ENCODE measurements around the gene MRPL10. TPM values are rescaled to one million over a fixed set of nuclear protein-coding genes. Genes with fewer than 3 reads are reported as not detected.
A peak's percentile ranks its signal among the peaks of the same experiment; 100 is the strongest.

MRPL10 gene
- total RNA-seq, 1 experiment from 2014 or later = 47.6 TPM

GRCh38 chr17:47813512-47814031, 17.8 kb downstream of the MRPL10 start:
- no peak for DNase-seq (ENCODE audit: low spot score)

DNA sequence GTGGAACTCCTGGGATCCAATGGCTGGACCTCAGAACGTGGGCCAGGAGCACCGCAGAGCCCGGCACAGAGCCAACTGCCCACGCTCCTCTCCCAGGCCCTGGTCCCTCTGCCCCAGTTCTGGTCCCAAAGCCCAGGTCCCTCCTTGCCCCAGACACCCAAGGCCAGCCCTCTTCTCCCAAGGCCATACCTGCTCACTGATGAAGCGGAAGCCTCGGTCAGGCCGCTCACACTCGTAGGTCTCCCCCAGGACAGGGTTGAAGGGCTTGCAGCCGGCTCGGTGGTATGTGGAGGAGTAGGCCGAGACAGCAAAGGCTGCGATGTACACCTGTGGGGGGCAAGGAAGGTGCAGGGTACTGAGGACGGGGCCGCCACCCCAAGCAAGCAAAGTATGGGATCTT, 18.3 kb downstream of the MRPL10 start:
- no peak for DNase-seq (ENCODE audit: low spot score)

- no peak for DNase-seq (ENCODE audit: low spot score)
Measured at GRCh38 chr17:47812146-47812920, 19.0 kb downstream of the MRPL10 start.

GRCh38 chr17:47811709-47812108, 19.6 kb downstream of the MRPL10 start:
- DNase-seq (ENCODE audit: low spot score) = no peak

GRCh38 chr17:47810901-47811635, 20.3 kb downstream of the MRPL10 start:
- DNase-seq (ENCODE audit: low spot score) = no peak

DNA sequence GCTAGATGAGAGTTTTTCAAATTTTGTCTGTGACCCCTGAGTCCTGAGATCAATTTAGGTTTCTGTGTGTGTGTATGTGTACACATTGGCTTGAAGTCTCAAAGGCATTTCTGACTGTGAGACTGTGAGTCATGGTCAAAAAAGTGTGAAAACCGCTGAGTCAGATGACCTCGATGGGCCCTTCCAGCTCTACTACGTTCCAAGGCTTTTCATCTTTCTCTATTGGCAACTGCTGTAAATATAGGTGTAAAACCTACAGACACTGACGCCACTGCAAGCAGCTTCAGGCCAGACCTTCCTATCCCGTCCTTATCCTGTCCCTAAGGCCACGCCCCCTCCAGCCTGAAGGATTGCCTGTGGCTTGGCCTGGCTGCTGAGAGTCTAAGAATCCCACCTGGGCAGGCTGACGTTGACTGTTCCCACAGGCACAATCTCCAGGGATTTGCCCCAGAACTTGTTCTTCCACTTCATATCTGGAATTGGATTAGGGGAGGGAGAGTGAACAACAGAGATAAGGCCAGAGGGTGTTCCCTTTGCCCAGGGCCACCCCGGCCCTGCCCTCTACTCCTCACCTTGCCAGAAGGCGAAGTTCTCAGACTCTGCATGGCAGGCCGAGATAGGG, 21.0 kb downstream of the MRPL10 start:
- peak; percentile 72 for DNase-seq (ENCODE audit: low spot score)

DNA sequence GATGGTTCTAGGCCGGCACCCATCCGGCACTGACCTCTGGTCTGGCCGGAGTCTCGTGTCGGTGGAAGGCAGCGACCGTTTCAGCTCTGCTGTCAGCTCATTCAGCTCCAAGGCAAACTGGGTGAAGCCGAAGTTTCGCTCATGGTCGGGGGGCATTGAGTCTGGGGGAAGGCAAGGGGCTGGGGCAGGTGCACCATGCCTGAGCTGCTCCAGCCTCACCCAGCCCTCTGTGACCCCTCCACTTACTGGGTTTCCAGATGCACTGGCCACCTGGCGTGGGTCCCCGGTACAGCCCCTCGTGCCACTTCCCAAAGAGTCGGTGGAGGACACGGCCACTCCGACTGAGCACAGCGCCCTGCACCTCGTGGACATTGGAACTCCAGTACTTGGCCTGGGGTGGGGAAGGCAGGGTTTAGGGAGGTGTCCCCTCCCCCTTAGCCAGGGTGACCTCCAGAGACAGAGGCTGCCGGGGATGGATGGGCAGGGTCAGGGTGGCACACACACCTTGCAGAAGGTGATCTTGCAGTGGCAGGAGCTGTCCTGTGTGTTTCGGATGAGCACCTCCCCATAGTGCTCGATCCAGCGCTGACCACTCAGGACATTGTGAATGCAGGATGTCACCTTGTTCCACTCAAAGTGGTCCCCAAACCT, 22.4 kb downstream of the MRPL10 start:
- DNase-seq (ENCODE audit: low spot score) = no peak

- DNase-seq (ENCODE audit: low spot score) = no peak
Measured at GRCh38 chr17:47808036-47808829, 23.1 kb downstream of the MRPL10 start.

GRCh38 chr17:47807421-47807820, 23.9 kb downstream of the MRPL10 start:
- DNase-seq (ENCODE audit: low spot score) = no peak

DNA sequence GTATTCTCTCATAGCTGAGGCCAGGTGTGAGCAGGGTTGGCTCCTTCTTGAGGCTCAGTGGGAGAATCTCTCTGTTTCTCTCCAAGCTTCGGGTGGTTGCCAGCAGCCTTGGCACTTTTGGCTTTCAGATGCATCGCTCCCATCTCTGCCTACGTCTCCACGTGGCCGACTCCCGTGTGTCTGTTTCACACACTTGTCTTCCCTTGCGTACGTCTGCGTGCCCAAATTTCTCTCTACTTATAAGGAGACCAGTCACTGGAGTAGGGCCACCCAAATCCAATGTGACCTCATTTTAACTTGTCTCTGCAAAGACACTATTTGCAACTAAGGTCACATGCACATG, 24.5 kb downstream of the MRPL10 start:
- no peak for DNase-seq (ENCODE audit: low spot score)

DNA sequence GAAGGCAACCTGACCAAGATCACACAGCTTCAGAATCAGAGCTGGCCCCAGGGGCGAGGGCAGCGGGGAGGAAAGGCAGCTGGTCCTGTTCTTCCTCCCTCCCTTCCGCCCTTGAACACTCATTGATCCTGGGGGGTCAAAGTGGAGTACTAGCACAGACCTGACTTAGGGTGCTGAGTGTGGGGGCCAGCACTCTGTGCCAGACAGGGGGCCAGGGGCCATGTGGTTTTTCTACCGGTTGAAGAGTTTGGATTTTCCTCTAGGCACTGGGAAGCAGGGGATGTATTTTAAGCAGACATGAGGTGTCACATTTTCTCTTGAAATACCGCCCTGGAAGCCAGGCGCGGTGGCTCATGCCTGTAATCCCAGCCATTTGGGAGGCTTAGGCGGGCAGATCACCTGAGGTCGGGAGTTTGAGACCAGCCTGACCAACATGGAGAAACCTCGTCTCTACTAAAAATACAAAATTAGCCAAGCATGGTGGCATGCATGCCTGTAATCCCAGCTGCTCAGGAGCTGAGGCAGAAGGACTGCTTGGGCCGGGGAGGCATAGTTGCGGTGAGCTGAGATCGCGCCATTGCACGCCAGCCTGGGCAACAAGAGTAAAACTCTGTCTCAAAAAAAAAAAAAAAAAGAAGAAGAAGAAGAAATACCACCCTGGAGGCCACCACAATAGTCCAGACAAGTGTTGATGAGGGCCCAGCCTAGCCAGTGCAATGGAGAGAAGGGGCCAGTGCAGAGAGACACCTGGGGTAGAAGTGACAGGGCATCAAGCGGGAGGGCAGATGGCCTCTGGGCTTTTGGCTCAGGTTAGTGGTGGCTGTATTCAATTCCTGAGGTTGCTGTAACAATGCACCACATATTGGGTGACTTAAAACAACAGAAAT, 25.1 kb downstream of the MRPL10 start:
- DNase-seq (ENCODE audit: low spot score) = no peak

GRCh38 chr17:47804461-47804860, 26.9 kb downstream of the MRPL10 start:
- DNase-seq (ENCODE audit: low spot score) = no peak

DNA sequence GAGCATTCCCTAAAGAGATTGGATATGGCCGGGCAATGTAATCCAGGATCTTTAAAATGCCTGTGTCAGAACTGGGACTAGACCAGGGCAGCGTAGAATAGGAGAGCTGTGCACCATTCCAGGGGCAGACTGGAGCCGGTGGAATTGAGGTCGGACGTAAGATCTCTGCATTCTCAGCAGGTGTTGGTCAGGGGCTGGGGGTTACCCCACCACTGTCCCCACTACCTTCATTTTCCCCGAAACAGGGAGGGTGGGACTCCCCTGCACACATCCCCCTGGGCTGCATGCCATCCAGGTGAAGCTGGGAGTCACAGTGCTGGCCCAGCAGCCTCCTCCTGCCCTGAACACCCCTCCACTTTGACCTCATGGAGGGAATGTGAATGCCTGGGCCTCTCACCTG, 27.6 kb downstream of the MRPL10 start:
- DNase-seq (ENCODE audit: low spot score) = no peak

GRCh38 chr17:47803201-47803600, 28.1 kb downstream of the MRPL10 start:
- DNase-seq (ENCODE audit: low spot score) = no peak

DNA sequence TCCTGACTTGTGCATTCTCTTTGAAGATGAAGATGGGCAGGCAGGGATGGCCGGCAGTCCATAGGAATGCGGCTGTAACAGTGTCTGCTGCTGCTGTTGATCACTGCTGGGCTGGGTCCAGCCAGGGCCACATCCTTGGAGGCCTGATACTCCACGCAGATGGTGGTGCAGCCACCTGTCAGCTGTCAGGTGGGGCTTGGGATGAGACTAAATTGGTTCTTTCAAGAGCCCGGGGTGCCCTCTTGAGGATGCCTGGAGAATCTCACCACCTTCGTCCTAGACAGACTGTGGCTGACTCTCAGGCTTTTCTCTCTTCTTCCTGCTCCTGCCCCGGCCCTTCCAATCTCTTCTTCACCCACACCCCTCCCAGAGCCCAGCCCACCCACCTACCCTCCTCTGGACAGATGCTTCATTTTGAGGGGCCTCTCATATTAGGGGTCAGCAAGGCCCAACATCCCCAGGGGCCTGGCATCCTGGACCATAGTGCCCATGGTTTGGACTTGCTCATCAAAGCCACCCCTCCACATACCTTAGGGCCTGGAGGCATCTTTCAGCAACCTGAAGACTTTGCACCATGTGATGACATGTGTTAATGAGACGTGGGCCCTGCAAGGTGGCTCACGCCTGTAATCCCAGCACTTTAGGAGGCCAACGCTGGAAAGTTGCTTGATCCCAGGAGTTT, 28.9 kb downstream of the MRPL10 start:
- peak; percentile 82 for DNase-seq (ENCODE audit: low spot score)

DNA sequence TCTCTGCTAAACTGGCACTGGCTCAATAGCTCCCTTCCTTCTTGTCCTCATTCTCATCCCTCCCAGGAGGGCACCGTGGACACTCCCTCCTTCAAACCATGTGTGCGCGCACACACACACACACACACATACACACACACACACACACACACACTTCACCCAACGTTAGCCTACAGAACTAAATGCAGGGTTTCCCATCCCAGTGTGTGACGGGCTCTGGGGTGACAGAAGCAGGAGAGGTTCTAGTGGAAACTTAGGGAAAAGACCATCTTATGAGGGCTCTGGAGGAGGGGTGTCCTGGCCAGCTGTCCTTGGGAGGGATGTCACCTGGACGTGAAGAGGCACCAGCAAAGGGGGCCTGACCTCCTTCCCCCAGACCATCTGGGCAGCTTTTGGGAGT, 29.4 kb downstream of the MRPL10 start:
- no peak for DNase-seq (ENCODE audit: low spot score)

- no peak for DNase-seq (ENCODE audit: low spot score)
Measured at GRCh38 chr17:47801176-47801765, 30.1 kb downstream of the MRPL10 start.

GRCh38 chr17:47800686-47801085, 30.7 kb downstream of the MRPL10 start:
- no peak for DNase-seq (ENCODE audit: low spot score)

- no peak for DNase-seq (ENCODE audit: low spot score)
Measured at GRCh38 chr17:47797797-47798196, 33.5 kb downstream of the MRPL10 start.
